GM23338 (cell line): ENCODE measurements around the gene GYPC. TPM values are rescaled to one million over a fixed set of nuclear protein-coding genes. Genes with fewer than 3 reads are reported as not detected.

Experiments used
- ATAC-seq: fragments of 200-7000 bp; cut with Tn5 transposase; 3 replicates; pipeline ENCODE4 v1.9.1; 2020
- DNase-seq: peaks from one replicate; pipeline ENCODE4 v3.0.0-alpha.2; 2015; ENCODE audit warnings: low spot score
- H2AFZ ChIP-seq: fragments of 200-600 bp; sonication (generic); 2 replicates; pipeline ENCODE4 v1.8.0; 2016; ENCODE audit warnings: antibody characterized with exemption, mild to moderate bottlenecking, moderate library complexity
- H3F3A ChIP-seq: fragments of 200-600 bp; sonication (generic); replicated peaks from 2 replicates; pipeline ENCODE4 v1.8.0; 2017; ENCODE audit warnings: antibody characterized with exemption, mixed run types, low read depth
- H3K27ac ChIP-seq: fragments of 200-600 bp; sonication (generic); 2 replicates; pipeline ENCODE4 v1.6.1; 2016; ENCODE audit warnings: low read depth
- H3K27me3 ChIP-seq: fragments of 200-600 bp; sonication (generic); 2 replicates; pipeline ENCODE4 v1.8.0; 2016; ENCODE audit warnings: mild to moderate bottlenecking, mixed run types, moderate library complexity; ENCODE audit not compliant: insufficient read depth
- H3K36me3 ChIP-seq: fragments of 200-600 bp; sonication (generic); 2 replicates; pipeline ENCODE4 v1.8.0; 2016; ENCODE audit warnings: mild to moderate bottlenecking; ENCODE audit not compliant: insufficient read depth
- H3K4me1 ChIP-seq: fragments of 200-600 bp; sonication (generic); 2 replicates; pipeline ENCODE4 v1.8.0; 2016; ENCODE audit warnings: mild to moderate bottlenecking, moderate library complexity; ENCODE audit not compliant: insufficient read depth
- H3K4me2 ChIP-seq: fragments of 200-600 bp; sonication (generic); 2 replicates; pipeline ENCODE4 v1.7.1; 2017; ENCODE audit warnings: mixed run types
- H3K4me3 ChIP-seq: fragments of 200-600 bp; sonication (generic); 2 replicates; pipeline ENCODE4 v1.6.1; 2016; ENCODE audit warnings: mixed run types
- H3K79me2 ChIP-seq: fragments of 200-600 bp; sonication (generic); replicated peaks from 2 replicates; pipeline ENCODE4 v1.8.0; 2017; ENCODE audit warnings: mild to moderate bottlenecking; ENCODE audit not compliant: insufficient read depth
- H3K9me2 ChIP-seq: fragments of 200-600 bp; sonication (generic); 2 replicates; pipeline ENCODE4 v1.8.0; 2017; ENCODE audit not compliant: insufficient read depth
- H4K20me1 ChIP-seq: fragments of 200-600 bp; sonication (generic); replicated peaks from 2 replicates; pipeline ENCODE4 v1.8.0; 2017; ENCODE audit warnings: mild to moderate bottlenecking; ENCODE audit not compliant: insufficient read depth
- H3K27ac Mint-ChIP-seq: 2 replicates; pipeline ENCODE4 v1.8.0; 2020; ENCODE audit warnings: inconsistent platforms, mild to moderate bottlenecking, moderate library complexity, mixed read lengths
- H3K27me3 Mint-ChIP-seq: 3 replicates; pipeline ENCODE4 v1.8.0; 2022; ENCODE audit warnings: low read depth, mild to moderate bottlenecking, moderate library complexity, mixed read lengths, inconsistent platforms; ENCODE audit not compliant: insufficient read depth, poor library complexity
- H3K36me3 Mint-ChIP-seq: 3 replicates; pipeline ENCODE4 v1.8.0; 2021; ENCODE audit warnings: low read depth, mild to moderate bottlenecking, inconsistent platforms, moderate library complexity, mixed read lengths
- H3K4me1 Mint-ChIP-seq: 3 replicates; pipeline ENCODE4 v1.8.0; 2020; ENCODE audit warnings: mild to moderate bottlenecking, inconsistent platforms, mixed read lengths
- H3K4me3 Mint-ChIP-seq: 3 replicates; pipeline ENCODE4 v1.8.0; 2021; ENCODE audit warnings: moderate library complexity, mild to moderate bottlenecking, inconsistent platforms, mixed read lengths
- H3K9me3 Mint-ChIP-seq: 3 replicates; pipeline ENCODE4 v1.8.0; 2020; ENCODE audit warnings: moderate library complexity, mild to moderate bottlenecking, inconsistent platforms, mixed read lengths
- EZH2phosphoT487 ChIP-seq: fragments of 200-600 bp; sonication (generic); IDR thresholded peaks from one replicate; pipeline ENCODE4 v1.8.1; 2018; ENCODE audit warnings: antibody characterized with exemption; ENCODE audit not compliant: unreplicated experiment
- JUNB ChIP-seq: IDR thresholded peaks from one replicate; pipeline ENCODE4 v1.6.1; 2016; ENCODE audit warnings: antibody characterized with exemption; ENCODE audit not compliant: unreplicated experiment
- POLR2AphosphoS5 ChIP-seq: IDR thresholded peaks from 2 replicates; pipeline ENCODE4 v1.6.1; 2016; ENCODE audit warnings: antibody characterized with exemption, low read depth
- STAT1 ChIP-seq: IDR thresholded peaks from one replicate; pipeline ENCODE4 v1.6.1; 2016; ENCODE audit warnings: antibody characterized with exemption; ENCODE audit not compliant: unreplicated experiment
- ZNF114 ChIP-seq: fragments of 250-450 bp; sonication (Bioruptor Pico); IDR thresholded peaks from 2 replicates; pipeline ENCODE4 v1.5.0; 2020; ENCODE audit warnings: mild to moderate bottlenecking, moderate library complexity
- polyA plus RNA-seq: library from polyadenylated mRNA; unstranded; fragments of >200 nt; fragmentation: Nextera tagmentation; extraction: Ambion mirVana; gene quantifications from 2 replicates; pipeline ENCODE4 v1.2.1, GENCODE V29; 2016
- total RNA-seq: library from RNA; depleted of rRNA; stranded (reverse); fragments of >200 nt; shearing (Covaris generic); gene quantifications from 2 replicates; pipeline ENCODE4 v1.2.3, GENCODE V29; 2014
- TF ChIP-seq, protein P1 (sequence below): fragments of 250-450 bp; sonication (Bioruptor Pico); IDR thresholded peaks from 2 replicates; pipeline ENCODE4 v1.5.0; 2020; ENCODE audit warnings: mild to moderate bottlenecking, moderate library complexity
- TF ChIP-seq, protein P2 (sequence below): IDR thresholded peaks from one replicate; pipeline ENCODE4 v1.6.1; 2018; ENCODE audit warnings: antibody characterized with exemption; ENCODE audit not compliant: unreplicated experiment
- TF ChIP-seq, protein P3 (sequence below), 2 experiments: fragments of 200-600 bp in 1 of 2; sonication (generic) in 1 of 2; conservative IDR thresholded peaks; 2 replicates each; pipeline versions ENCODE4 v1.5.1 to v1.6.1; 2016 to 2017; ENCODE audit warnings: antibody characterized with exemption in 2 of 2, low read depth in 2 of 2, mild to moderate bottlenecking in 2 of 2, moderate library complexity in 1 of 2

GYPC gene
- total and polyA plus RNA-seq, 2 experiments from 2014 or later = 19.6 to 29.7 TPM

DNA sequence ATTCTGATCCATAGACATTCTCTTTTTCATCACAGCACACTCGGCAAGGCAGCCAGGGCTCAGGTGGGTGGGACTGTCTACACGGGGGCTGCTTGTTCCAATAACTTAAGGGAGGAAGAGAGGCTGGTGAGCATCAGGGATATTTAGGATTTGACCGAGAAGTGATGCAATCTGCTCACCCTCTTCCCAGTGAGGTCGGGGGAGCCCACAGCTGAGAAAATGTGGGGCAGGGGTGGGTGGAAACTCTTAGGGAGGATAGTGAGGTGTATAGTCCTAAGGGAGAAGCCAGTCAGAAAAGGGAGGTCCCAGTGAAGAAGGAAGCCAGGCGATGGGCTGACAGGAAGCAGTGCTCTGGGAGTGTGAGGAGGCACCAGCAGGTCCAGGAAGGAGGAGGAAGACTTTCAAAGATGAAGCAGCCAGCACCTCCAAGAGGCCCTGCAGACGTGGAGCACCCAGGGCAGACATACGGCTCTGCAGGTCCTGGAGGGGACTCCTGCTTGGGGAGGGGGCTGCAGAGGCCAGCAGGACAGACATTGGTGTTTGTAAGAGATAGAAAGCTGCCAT, 76.8 kb downstream of the GYPC start (continued):
- TF ChIP-seq, protein P1, sequence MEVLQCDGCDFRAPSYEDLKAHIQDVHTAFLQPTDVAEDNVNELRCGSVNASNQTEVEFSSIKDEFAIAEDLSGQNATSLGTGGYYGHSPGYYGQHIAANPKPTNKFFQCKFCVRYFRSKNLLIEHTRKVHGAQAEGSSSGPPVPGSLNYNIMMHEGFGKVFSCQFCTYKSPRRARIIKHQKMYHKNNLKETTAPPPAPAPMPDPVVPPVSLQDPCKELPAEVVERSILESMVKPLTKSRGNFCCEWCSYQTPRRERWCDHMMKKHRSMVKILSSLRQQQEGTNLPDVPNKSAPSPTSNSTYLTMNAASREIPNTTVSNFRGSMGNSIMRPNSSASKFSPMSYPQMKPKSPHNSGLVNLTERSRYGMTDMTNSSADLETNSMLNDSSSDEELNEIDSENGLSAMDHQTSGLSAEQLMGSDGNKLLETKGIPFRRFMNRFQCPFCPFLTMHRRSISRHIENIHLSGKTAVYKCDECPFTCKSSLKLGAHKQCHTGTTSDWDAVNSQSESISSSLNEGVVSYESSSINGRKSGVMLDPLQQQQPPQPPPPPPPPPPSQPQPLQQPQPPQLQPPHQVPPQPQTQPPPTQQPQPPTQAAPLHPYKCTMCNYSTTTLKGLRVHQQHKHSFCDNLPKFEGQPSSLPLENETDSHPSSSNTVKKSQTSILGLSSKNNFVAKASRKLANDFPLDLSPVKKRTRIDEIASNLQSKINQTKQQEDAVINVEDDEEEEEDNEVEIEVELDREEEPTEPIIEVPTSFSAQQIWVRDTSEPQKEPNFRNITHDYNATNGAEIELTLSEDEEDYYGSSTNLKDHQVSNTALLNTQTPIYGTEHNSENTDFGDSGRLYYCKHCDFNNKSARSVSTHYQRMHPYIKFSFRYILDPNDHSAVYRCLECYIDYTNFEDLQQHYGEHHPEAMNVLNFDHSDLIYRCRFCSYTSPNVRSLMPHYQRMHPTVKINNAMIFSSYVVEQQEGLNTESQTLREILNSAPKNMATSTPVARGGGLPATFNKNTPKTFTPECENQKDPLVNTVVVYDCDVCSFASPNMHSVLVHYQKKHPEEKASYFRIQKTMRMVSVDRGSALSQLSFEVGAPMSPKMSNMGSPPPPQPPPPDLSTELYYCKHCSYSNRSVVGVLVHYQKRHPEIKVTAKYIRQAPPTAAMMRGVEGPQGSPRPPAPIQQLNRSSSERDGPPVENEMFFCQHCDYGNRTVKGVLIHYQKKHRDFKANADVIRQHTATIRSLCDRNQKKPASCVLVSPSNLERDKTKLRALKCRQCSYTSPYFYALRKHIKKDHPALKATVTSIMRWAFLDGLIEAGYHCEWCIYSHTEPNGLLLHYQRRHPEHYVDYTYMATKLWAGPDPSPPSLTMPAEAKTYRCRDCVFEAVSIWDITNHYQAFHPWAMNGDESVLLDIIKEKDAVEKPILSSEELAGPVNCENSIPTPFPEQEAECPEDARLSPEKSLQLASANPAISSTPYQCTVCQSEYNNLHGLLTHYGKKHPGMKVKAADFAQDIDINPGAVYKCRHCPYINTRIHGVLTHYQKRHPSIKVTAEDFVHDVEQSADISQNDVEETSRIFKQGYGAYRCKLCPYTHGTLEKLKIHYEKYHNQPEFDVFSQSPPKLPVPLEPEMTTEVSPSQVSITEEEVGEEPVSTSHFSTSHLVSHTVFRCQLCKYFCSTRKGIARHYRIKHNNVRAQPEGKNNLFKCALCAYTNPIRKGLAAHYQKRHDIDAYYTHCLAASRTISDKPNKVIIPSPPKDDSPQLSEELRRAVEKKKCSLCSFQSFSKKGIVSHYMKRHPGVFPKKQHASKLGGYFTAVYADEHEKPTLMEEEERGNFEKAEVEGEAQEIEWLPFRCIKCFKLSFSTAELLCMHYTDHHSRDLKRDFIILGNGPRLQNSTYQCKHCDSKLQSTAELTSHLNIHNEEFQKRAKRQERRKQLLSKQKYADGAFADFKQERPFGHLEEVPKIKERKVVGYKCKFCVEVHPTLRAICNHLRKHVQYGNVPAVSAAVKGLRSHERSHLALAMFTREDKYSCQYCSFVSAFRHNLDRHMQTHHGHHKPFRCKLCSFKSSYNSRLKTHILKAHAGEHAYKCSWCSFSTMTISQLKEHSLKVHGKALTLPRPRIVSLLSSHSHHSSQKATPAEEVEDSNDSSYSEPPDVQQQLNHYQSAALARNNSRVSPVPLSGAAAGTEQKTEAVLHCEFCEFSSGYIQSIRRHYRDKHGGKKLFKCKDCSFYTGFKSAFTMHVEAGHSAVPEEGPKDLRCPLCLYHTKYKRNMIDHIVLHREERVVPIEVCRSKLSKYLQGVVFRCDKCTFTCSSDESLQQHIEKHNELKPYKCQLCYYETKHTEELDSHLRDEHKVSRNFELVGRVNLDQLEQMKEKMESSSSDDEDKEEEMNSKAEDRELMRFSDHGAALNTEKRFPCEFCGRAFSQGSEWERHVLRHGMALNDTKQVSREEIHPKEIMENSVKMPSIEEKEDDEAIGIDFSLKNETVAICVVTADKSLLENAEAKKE (CRISPR knock-in tag) = no peak
- no peak for TF ChIP-seq ZNF114 (CRISPR knock-in tag)

DNA sequence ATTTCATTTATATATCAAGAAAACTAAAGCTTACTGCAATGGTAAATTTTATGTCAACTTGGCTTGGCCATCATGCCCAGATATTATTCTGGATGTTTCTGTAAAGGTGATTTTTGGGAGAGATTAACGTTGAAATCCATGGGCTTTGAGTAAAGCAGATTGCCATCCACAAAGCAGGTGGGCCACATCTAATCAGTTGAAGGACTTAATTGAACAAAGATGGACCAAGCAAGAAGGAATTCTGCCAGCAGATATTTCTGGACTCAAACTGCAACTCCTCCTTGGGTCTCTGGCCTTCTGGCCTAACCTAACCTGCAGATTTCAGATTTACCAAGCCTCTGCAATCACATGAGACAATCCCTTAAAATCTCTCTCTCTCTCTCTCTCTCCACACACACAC, 77.8 kb downstream of the GYPC start:
- no peaks in the 10 kb centered on the region for H3K79me2 ChIP-seq
- DNase-seq = no peak
- H3K4me3 Mint-ChIP-seq = no peak overlapping the region
- no peak overlapping the region for H2AFZ ChIP-seq
- H3K9me3 Mint-ChIP-seq = no peaks in the 10 kb centered on the region; the same call in 2 of the 3 replicates
- no peak overlapping the region for H3K27ac Mint-ChIP-seq
- no peaks in the 10 kb centered on the region; the same call in 2 of the 3 replicates for H3K36me3 Mint-ChIP-seq
- H4K20me1 ChIP-seq = no peaks in the 10 kb centered on the region
- H3K27me3 ChIP-seq = no peaks in the 10 kb centered on the region
- no peaks in the 10 kb centered on the region for H3K9me2 ChIP-seq
- no peaks in the 10 kb centered on the region for H3F3A ChIP-seq
- no peak overlapping the region for H3K4me2 ChIP-seq
- H3K36me3 ChIP-seq = no peaks in the 10 kb centered on the region
- peaks cover 4% of the 10 kb centered on the region for H3K27me3 Mint-ChIP-seq
- ATAC-seq = no peak
- no peak overlapping the region for H3K27ac ChIP-seq
- no peaks in the 10 kb centered on the region for H3K4me1 ChIP-seq
- H3K4me1 Mint-ChIP-seq = no peaks in the 10 kb centered on the region; the same call in 2 of the 3 replicates
- H3K4me3 ChIP-seq = no peak overlapping the region
- TF ChIP-seq EZH2phosphoT487 = no peak
- TF ChIP-seq, protein P2, sequence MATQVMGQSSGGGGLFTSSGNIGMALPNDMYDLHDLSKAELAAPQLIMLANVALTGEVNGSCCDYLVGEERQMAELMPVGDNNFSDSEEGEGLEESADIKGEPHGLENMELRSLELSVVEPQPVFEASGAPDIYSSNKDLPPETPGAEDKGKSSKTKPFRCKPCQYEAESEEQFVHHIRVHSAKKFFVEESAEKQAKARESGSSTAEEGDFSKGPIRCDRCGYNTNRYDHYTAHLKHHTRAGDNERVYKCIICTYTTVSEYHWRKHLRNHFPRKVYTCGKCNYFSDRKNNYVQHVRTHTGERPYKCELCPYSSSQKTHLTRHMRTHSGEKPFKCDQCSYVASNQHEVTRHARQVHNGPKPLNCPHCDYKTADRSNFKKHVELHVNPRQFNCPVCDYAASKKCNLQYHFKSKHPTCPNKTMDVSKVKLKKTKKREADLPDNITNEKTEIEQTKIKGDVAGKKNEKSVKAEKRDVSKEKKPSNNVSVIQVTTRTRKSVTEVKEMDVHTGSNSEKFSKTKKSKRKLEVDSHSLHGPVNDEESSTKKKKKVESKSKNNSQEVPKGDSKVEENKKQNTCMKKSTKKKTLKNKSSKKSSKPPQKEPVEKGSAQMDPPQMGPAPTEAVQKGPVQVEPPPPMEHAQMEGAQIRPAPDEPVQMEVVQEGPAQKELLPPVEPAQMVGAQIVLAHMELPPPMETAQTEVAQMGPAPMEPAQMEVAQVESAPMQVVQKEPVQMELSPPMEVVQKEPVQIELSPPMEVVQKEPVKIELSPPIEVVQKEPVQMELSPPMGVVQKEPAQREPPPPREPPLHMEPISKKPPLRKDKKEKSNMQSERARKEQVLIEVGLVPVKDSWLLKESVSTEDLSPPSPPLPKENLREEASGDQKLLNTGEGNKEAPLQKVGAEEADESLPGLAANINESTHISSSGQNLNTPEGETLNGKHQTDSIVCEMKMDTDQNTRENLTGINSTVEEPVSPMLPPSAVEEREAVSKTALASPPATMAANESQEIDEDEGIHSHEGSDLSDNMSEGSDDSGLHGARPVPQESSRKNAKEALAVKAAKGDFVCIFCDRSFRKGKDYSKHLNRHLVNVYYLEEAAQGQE = no peak
- TF ChIP-seq STAT1 = no peak
- TF ChIP-seq, protein P3, sequence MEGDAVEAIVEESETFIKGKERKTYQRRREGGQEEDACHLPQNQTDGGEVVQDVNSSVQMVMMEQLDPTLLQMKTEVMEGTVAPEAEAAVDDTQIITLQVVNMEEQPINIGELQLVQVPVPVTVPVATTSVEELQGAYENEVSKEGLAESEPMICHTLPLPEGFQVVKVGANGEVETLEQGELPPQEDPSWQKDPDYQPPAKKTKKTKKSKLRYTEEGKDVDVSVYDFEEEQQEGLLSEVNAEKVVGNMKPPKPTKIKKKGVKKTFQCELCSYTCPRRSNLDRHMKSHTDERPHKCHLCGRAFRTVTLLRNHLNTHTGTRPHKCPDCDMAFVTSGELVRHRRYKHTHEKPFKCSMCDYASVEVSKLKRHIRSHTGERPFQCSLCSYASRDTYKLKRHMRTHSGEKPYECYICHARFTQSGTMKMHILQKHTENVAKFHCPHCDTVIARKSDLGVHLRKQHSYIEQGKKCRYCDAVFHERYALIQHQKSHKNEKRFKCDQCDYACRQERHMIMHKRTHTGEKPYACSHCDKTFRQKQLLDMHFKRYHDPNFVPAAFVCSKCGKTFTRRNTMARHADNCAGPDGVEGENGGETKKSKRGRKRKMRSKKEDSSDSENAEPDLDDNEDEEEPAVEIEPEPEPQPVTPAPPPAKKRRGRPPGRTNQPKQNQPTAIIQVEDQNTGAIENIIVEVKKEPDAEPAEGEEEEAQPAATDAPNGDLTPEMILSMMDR (conservative IDR thresholded peaks at IDR 0.05; ENCODE audit: low read depth in 2 of 2) = no peak
- no peak for TF ChIP-seq POLR2AphosphoS5
- TF ChIP-seq JUNB = no peak
